PC-9 (cell line): ENCODE measurements around the gene BCR.

Experiments
- EZH2 ChIP-seq: fragments of 200-600 bp; sonication (generic); IDR thresholded peaks from 2 replicates; pipeline ENCODE4 v1.8.0; 2017; ENCODE audit warnings: antibody characterized with exemption, low read depth
- TF ChIP-seq, protein P1 (sequence below): fragments of 200-600 bp; sonication (generic); conservative IDR thresholded peaks from 2 replicates; pipeline ENCODE4 v1.6.1; 2017; ENCODE audit warnings: mixed run types, antibody characterized with exemption, mild to moderate bottlenecking, moderate library complexity

DNA sequence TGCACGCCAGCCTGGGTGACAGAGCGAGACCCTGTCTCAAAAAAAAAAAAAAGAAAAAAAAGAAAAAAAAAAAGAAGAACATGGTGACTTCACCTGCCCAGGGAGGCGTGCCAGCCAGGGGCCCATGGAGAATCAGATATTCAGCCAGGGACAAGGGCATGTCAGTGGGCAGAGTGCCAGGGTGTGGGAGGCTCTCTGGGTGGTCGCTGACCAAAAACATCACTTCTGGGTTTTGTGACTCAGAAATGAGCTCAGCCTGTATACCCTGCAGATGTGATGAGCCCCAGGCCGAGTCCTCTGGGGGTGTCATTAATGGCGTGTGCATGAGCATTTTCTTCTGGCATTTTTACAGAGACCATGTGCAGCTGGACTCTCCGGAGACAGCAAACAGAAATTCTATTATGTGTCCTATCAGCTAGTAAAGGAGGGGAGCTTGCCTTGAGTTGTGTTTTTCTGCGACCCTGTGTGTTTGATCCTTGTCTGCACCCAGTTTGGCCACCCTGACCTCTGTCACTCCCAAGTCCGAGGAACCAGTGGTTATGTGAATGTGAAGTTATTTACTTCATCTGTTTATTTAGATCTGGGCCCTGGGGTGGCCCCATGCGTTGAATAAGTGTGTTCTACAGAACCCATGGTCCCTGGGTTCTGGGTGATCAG lies 53.6 kb downstream of the BCR start:
- TF ChIP-seq, protein P1, sequence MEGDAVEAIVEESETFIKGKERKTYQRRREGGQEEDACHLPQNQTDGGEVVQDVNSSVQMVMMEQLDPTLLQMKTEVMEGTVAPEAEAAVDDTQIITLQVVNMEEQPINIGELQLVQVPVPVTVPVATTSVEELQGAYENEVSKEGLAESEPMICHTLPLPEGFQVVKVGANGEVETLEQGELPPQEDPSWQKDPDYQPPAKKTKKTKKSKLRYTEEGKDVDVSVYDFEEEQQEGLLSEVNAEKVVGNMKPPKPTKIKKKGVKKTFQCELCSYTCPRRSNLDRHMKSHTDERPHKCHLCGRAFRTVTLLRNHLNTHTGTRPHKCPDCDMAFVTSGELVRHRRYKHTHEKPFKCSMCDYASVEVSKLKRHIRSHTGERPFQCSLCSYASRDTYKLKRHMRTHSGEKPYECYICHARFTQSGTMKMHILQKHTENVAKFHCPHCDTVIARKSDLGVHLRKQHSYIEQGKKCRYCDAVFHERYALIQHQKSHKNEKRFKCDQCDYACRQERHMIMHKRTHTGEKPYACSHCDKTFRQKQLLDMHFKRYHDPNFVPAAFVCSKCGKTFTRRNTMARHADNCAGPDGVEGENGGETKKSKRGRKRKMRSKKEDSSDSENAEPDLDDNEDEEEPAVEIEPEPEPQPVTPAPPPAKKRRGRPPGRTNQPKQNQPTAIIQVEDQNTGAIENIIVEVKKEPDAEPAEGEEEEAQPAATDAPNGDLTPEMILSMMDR: no peak
- TF ChIP-seq EZH2: no peak
